Measurements from ENCODE around the gene EN1. TPM values are rescaled to one million over a fixed set of nuclear protein-coding genes. Genes with fewer than 3 reads are reported as not detected.

EN1 gene
- total RNA-seq, 1 donor from 2014 or later, result not detected

DNA sequence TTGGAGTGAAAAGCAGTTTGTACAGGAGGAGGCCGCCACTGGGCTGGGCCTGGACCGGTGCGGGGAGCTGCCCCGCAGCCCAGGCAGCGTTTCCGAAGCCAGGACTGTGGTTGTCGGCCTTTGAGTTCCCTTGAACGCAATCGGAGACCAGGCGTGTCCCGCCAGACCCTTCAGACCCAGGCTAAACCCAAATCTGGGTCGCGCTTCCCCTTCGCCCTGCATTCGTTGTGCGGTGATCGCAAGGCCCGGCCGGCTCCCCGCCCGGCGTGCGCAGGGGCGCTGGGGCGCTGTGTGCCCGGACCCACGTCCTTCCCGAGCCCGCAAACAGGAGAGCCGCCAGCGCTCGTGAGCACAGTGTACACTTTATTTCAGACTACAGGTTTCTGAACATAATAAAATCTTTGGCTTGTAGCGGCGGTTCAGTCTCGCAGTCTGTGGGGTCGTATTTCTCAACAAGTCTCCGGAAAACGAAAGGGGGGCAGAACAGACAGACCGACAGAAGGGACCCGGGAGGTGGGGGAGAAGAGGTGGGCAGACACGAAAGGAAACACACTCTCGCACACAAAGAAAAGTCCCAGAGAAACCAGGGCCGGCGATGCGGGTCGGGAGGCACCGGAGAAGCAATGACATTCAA is 5.5 kb downstream of the EN1 start:
- no peak for DNase-seq (ENCODE audit: low read depth)
- no peak overlapping the region for H3K4me3 ChIP-seq (ENCODE audit: low read depth, low read length)
- TF ChIP-seq, protein P1, sequence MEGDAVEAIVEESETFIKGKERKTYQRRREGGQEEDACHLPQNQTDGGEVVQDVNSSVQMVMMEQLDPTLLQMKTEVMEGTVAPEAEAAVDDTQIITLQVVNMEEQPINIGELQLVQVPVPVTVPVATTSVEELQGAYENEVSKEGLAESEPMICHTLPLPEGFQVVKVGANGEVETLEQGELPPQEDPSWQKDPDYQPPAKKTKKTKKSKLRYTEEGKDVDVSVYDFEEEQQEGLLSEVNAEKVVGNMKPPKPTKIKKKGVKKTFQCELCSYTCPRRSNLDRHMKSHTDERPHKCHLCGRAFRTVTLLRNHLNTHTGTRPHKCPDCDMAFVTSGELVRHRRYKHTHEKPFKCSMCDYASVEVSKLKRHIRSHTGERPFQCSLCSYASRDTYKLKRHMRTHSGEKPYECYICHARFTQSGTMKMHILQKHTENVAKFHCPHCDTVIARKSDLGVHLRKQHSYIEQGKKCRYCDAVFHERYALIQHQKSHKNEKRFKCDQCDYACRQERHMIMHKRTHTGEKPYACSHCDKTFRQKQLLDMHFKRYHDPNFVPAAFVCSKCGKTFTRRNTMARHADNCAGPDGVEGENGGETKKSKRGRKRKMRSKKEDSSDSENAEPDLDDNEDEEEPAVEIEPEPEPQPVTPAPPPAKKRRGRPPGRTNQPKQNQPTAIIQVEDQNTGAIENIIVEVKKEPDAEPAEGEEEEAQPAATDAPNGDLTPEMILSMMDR (conservative IDR thresholded peaks at IDR 0.05; ENCODE audit: low read depth, low read length), result no peak

DNA sequence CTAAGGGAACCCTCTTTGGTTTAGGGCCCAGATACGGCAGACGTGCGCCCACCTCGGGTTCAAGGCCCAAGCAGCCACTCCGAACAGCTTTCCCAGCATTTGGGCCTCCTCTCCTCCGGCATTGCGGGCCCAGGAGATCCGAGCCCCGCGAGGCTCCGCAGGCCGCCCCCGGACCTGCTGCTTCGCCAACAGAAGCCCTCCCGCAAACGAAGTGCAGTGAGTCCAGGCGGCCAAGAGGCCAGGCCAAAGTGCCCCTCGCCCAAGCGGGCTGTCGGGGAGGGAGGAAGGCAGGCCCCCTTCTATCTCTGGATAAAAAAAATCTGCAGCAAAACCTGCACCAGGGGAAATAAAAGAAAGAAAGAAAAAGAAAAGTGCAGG is 6.0 kb downstream of the EN1 start:
- DNase-seq (ENCODE audit: low read depth), result no peak
- TF ChIP-seq, protein P1 (conservative IDR thresholded peaks at IDR 0.05; ENCODE audit: low read depth, low read length), result no peak
- H3K4me3 ChIP-seq (ENCODE audit: low read depth, low read length), result no peak overlapping the region

DNA sequence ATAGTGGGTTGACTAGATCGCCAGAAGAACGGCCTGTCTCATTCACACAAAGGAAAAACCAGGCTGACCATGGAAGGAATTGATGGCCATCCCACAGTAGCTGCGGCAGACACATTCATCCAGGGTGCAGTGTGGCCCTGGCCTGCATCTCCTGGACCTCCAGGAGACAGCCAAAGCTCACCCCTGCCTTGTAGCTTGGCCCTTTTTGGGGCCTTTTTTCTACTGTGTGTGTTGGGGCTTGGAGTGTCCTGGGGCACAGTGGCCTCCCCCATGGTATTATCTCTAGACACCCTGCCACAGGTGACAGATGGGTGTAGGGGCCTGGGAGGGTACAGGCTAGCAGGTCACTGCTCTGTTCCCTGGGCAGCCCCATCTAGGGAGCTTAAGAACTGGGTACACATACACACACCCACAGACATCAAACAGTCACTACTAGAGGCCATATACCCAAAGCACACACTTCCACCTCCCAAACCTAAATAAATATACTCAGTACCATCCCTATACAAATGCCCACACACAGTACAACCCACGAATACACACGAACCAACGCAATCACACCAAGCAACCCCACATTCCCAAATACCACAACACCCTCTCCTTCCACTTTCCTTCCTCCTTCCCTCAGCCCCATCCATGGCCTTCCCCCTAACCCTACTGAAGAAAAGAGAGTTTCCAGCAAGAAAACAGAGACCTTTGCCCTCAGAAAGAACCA is 8.6 kb downstream of the EN1 start:
- no peak overlapping the region for H3K4me3 ChIP-seq (ENCODE audit: low read depth, low read length)
- TF ChIP-seq, protein P1 (conservative IDR thresholded peaks at IDR 0.05; ENCODE audit: low read depth, low read length), result no peak
- DNase-seq (ENCODE audit: low read depth), result no peak

DNA sequence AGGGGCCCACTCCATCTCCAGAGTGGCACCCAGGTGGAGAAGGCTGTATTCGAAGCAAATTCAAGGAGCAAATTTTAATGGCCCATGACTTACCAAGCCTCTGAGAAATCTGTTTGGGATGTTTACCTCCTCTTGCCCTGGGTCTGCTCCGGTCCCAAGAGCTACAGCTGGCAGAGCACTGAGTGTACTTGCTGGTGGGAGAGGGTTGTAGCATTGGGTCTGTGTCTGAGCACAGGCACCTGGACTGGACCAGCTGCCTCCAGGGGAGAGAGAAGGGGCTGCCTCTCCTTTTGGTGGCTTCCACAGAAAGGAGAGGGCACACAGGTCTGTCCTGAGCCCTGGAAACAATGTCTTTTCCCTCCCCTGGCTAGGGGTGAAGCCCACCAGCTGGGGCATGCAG is 9.8 kb downstream of the EN1 start:
- TF ChIP-seq, protein P1 (conservative IDR thresholded peaks at IDR 0.05; ENCODE audit: low read depth, low read length), result no peak
- no peak overlapping the region for H3K4me3 ChIP-seq (ENCODE audit: low read depth, low read length)
- DNase-seq (ENCODE audit: low read depth), result no peak

DNA sequence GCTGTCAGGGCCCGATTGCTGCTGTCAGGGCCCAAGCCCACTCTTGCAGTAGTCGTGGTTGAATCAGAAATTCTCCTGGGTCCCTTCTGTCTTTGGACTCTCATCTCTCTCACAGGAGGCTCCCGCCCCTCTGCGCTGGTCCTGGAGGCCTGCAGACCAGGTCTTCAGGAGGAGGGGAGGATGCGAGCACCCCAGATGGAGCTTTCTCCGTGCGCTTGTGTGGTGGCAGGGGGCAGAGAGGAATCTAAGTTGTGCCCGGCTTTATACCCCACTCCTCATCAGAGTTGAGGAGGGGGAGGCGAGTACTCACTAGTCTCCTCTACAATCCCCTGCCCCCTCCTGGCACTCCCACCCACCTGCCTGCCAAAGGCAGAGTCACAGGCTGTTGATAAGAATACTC is 10.4 kb downstream of the EN1 start:
- no peak overlapping the region for H3K4me3 ChIP-seq (ENCODE audit: low read depth, low read length)
- TF ChIP-seq, protein P1 (conservative IDR thresholded peaks at IDR 0.05; ENCODE audit: low read depth, low read length), result no peak
- no peak for DNase-seq (ENCODE audit: low read depth)

DNA sequence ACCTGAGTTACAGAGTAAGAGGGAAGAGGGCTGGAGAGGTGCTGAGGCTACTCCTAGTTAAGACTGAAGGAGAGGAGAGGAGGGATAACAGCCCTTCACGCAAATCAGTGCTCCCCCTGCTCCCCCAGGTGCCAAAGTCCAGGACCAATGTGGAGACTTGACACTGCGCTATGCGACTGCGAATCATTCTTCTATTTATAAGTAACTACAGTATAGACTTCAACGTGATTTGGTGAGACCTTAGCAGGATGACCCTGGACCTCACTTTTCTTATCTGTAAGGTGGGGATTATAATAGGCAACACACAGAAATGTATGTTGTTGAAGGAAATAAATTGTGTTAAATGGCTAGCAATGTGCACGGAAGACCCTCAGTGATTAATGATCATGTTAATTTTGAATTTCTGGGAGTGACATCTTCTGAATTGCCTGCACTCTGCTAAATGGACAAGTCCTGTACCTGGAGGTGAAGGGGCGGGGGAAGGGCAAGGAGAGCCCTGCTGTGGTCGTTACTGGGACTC is 11.0 kb downstream of the EN1 start:
- no peak for DNase-seq (ENCODE audit: low read depth)
- TF ChIP-seq, protein P1 (conservative IDR thresholded peaks at IDR 0.05; ENCODE audit: low read depth, low read length), result no peak
- peak overlapping the region; percentile 42 for H3K4me3 ChIP-seq (ENCODE audit: low read depth, low read length)
